Lower leg skin (tissue), 4 donors: ENCODE measurements around the gene ZRSR2. TPM values are rescaled to one million over a fixed set of nuclear protein-coding genes. Genes with fewer than 3 reads are reported as not detected.

ENCODE experiments used
- DNase-seq, 2 donors: peaks; one replicate each; pipeline ENCODE4 v3.0.0-alpha.2; 2019; ENCODE audit warnings: low spot score in 2 of 2
- H3K4me3 ChIP-seq: fragments of 200-600 bp; sonication (generic); 2 replicates; pipeline ENCODE4 v1.5.1; 2017; ENCODE audit warnings: mild to moderate bottlenecking, low read depth; ENCODE audit not compliant: poor library complexity, severe bottlenecking
- POLR2A ChIP-seq, 2 donors: fragments of 450-650 bp; IDR thresholded peaks; one replicate each; pipeline ENCODE4 v1.6.1; 2016 to 2017; ENCODE audit warnings: antibody characterized with exemption in 2 of 2, mild to moderate bottlenecking in 1 of 2, moderate library complexity in 1 of 2
- WGBS, 2 donors: methylation state at CpG; one replicate each; pipeline ENCODE4 v1.1.5; 2018; 5-methylcytosine and 5-hydroxymethylcytosine counted together
- intact Hi-C: fragments of 100-400 bp; cut with DNase I; formaldehyde crosslinking; loops from one replicate; pipeline ENCODE4 v1.15.0; 2023; ENCODE audit warnings: low total_unique reads
- total RNA-seq, 4 donors: library from RNA; depleted of rRNA; stranded (reverse); fragments of >200 nt; gene quantifications; one replicate each; pipeline ENCODE4 v1.1.0, GENCODE V29; 2016
- TF ChIP-seq, protein P1 (sequence below), 3 donors: fragments of 450-650 bp; IDR thresholded peaks; one replicate each; pipeline ENCODE4 v1.5.1; 2016; ENCODE audit warnings: antibody characterized with exemption in 3 of 3, mild to moderate bottlenecking in 3 of 3, moderate library complexity in 2 of 3

The ZRSR2 gene
- total RNA-seq, 4 donors from 2014 or later, result 1.9 to 11.2 (median 4.6) TPM

DNA sequence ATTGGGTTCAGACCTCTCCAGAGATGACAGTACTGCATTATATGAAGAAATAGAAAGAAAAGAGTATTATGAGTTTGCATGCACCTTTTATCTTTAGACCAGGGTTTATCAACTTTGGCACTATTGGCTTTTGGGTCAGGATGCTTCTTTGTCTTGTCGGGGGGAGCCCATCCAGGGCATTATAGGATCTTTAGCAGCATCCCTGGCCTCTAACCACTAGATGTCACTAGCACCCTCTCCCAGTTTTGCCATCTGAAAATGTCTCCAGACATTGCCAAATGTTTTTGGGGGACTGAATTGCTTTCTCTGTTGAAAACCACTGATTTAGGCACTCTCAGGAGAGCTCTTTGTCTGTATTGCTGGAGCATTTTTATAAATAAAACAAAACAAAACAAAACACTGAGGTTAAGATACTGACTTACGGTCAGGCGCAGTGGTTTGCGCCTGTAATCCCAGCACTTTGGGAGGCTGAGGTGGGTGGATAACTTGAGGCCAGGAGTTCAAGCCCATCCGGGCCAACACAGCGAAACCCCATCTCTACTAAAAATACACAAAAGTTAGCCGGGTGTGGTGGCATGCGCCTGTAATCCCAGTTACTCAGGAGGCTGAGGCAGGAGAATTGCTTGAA is 28.6 kb upstream of the ZRSR2 start:
- WGBS, 2 donors, result 83 to 84% methylated on average over 8 of the region's 8 CpGs
- TF ChIP-seq POLR2A (IDR thresholded peaks at IDR 0.05), result no peak
- TF ChIP-seq, protein P1, sequence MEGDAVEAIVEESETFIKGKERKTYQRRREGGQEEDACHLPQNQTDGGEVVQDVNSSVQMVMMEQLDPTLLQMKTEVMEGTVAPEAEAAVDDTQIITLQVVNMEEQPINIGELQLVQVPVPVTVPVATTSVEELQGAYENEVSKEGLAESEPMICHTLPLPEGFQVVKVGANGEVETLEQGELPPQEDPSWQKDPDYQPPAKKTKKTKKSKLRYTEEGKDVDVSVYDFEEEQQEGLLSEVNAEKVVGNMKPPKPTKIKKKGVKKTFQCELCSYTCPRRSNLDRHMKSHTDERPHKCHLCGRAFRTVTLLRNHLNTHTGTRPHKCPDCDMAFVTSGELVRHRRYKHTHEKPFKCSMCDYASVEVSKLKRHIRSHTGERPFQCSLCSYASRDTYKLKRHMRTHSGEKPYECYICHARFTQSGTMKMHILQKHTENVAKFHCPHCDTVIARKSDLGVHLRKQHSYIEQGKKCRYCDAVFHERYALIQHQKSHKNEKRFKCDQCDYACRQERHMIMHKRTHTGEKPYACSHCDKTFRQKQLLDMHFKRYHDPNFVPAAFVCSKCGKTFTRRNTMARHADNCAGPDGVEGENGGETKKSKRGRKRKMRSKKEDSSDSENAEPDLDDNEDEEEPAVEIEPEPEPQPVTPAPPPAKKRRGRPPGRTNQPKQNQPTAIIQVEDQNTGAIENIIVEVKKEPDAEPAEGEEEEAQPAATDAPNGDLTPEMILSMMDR (IDR thresholded peaks at IDR 0.05), result no peak
- no peak for DNase-seq
- H3K4me3 ChIP-seq, result no peak overlapping the region
- intact Hi-C loops, result no loop called here

DNA sequence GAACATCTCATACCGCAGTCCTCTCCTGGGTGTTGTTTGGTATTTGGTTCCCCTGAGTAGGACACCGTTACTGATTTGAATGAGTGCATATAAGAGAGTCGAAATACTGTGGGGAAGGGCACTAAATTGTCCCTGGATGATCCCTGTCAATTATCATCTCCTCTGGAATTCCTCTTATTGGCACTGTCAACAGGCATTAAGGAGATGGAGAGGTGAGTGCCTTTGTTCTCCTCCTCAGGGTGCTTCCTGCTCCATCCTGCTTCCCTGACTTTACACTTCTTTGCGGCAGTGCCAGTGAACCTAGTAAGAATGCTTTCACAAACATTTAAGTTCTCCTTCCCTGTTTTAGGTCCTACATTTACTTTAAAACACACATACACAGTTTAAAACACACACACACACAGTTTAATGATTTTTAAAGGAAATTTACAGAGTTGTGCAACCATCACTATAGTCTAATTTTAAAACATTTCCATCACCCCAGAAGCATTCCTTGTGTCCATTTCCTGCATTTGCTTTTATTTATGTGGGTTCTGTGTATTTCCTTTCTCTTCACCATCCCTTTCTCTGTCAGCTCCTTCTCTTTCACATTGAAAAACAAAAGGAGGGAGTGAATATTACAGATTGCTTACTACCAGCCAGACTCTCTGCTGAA is 20.9 kb upstream of the ZRSR2 start:
- DNase-seq, result no peak
- WGBS, 2 donors, result 73 to 86% methylated on average over 4 of the region's 4 CpGs
- intact Hi-C loops, result loop anchor here (5.0 kb wide), 1 partner anchor 287 kb away; no protein-coding TSS in a partner anchor
- TF ChIP-seq POLR2A (IDR thresholded peaks at IDR 0.05), result no peak
- TF ChIP-seq, protein P1 (IDR thresholded peaks at IDR 0.05), result no peak
- H3K4me3 ChIP-seq, result no peak overlapping the region

DNA sequence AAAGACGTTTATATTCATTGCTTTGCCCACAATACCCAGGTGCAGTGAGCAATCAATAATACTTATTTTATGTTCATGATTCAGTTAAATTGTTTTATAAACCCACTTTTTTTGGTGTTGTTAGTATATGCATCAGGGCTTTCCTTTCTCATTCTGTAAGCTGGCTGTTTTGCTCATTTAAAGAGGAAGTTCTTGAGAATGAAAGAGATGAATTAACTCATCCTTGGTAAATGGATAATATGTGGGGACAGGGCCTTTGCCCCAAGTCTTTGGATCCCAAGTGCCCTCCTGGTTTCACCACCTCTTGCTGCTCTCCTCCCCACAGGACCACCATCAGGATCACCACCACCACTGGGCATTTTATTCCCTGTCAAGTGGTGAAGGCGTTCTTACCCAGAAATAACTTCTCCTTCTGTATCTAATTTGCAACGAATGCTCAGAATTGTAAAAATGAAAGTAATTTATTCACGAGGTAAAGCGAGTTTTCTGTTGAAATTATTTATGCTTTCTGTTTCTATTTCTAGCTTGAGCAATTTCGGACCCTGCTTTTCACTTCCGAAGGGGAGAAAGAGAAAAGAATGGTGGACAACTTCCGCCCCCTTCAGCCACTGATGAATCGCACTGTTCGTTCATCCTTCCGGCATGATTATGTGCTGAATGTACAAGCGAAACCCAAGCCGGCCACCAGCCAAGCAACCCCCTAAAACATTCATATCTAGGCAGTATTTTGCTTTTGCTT is 8.2 kb upstream of the ZRSR2 start:
- DNase-seq, result no peak
- TF ChIP-seq, protein P1 (IDR thresholded peaks at IDR 0.05), result no peak
- no peak for TF ChIP-seq POLR2A (IDR thresholded peaks at IDR 0.05)
- no peak overlapping the region for H3K4me3 ChIP-seq
- intact Hi-C loops, result no loop called here
- 81 to 82% methylated on average over 13 of the region's 13 CpGs for WGBS, 2 donors

DNA sequence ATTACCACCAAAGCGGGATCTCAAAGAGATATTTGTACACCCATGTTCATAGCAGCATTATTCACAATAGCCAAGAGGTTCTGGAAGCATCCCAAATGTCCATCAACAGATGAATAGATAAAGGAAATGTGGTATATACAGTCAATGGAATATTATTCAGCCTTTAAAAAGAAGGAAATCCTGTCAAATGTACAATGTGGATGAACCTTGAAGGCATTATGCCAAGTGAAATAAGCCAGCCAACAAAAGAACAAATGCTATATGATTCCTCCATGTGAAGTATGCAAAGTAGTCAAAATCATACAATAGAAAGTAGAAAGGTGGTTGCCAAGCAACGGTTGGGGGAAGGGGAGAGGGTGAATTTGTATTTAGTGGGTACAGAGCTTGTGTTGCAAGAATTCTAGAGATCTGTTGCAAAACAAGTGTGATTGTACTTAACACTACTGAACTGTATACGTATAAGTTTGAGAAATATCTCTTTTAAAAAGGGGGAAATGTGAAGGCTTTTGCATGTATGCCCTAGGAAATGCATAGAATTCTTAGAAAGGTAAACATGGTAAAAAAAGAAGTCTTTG is 5.0 kb upstream of the ZRSR2 start:
- no peak for DNase-seq
- no peak overlapping the region for H3K4me3 ChIP-seq
- TF ChIP-seq, protein P1 (IDR thresholded peaks at IDR 0.05), result no peak
- TF ChIP-seq POLR2A (IDR thresholded peaks at IDR 0.05), result no peak
- intact Hi-C loops, result no loop called here
- WGBS, 2 donors, result 92 to 95% methylated on average over 3 of the region's 3 CpGs

DNA sequence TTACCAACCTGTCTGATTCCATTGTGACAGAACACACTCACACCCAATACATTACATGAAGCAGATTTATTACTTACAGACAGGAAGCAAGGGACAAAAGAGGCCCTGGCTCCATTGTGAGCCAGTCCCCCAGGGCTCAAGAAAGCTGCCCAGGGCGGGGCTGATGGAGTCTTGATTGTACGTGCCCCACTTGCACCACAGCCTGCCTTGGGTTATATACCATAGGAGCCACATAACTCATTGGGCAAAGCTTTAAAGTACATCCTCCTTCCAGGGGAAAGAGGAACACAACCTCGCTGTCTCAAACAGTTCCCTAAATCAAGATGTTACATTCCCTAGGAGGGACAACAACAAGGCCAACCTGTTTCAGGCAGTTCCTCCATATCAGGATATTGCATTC is 3.4 kb upstream of the ZRSR2 start:
- intact Hi-C loops, result no loop called here
- 52 to 62% methylated on average over 3 of the region's 3 CpGs for WGBS, 2 donors
- H3K4me3 ChIP-seq, result no peak overlapping the region
- TF ChIP-seq POLR2A (IDR thresholded peaks at IDR 0.05), result no peak
- TF ChIP-seq, protein P1 (IDR thresholded peaks at IDR 0.05), result no peak
- DNase-seq, result no peak
